NCI-H187 treated with DMSO at 0.1 percent for 48 hours (cell line): Measurements from ENCODE around the gene ZNF433.

Source experiments
- DNase-seq: peaks from one replicate; lab custom pipeline; 2025; lab: John Stamatoyannopoulos, UW

Gene ZNF433

GRCh38 chr19:11989112-11989456, 46.4 kb downstream of the ZNF433 start:
- no peak for DNase-seq

DNA sequence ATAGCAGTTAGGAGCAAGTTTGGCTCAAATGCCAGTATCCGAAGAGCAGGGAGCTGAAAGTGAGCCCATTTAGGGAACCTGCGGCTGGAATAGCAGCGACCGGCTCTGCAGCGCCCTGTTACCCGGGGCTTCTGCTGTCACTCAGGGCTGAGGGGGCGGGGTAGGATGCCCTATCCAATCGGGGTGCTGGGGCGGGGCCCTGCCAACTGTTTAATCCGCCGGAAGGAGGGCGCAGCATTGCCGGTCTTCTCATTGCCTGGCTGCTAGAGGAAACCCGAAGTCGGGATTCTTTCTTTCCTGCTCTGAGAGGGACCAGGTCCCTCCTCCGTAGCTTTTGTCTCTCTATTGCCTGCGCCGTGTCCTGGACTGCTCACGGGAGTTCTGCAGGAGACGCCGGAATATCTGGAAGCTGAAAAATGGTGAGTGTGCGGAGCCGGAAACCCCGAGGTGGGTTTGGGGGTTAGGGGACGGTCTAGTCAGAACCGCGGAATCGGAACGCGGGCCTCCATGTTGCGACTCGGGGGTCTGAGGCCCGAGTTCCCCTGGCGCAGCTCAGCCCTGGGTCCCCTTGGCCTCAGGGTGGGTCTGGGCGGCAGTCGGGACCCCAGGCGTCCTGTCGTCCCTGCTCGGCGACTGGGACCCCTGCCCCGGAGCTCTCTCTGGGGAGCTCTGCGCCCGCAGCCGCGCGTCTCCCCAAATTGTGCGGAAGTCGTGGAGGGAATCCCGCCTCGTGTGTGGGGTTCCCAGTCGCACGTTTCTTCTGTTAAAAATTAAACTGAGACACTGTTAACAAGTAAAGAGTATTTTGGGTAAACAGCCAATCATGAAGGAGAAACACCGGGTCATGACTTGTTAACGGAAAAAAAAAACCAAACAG, 47.8 kb downstream of the ZNF433 start:
- peak; percentile 37 for DNase-seq

- DNase-seq: no peak
Measured at GRCh38 chr19:11986754-11987153, 48.7 kb downstream of the ZNF433 start.

GRCh38 chr19:11984986-11985385, 50.5 kb downstream of the ZNF433 start:
- no peak for DNase-seq

DNA sequence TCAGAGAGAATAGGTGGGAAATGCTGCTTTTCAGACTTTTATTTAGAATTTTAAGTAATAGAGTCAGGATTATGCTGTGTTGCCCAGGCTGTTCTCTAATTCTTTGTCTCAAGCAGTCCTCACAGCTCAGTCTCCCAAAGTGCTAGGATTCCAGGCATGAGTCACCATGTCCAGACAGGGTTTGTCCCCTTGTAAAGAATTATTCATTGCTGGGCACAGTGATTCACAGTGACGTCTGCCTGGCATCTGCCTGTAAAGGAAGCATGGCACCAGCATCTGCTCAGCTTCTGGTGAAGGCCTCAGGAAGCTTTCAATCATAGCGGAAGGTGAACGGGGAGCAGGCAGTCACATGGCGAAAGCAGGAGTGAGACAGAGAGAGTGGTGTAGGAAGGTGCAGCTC, 53.0 kb downstream of the ZNF433 start:
- DNase-seq: no peak

GRCh38 chr19:11979527-11979926, 56.0 kb downstream of the ZNF433 start:
- no peak for DNase-seq

DNA sequence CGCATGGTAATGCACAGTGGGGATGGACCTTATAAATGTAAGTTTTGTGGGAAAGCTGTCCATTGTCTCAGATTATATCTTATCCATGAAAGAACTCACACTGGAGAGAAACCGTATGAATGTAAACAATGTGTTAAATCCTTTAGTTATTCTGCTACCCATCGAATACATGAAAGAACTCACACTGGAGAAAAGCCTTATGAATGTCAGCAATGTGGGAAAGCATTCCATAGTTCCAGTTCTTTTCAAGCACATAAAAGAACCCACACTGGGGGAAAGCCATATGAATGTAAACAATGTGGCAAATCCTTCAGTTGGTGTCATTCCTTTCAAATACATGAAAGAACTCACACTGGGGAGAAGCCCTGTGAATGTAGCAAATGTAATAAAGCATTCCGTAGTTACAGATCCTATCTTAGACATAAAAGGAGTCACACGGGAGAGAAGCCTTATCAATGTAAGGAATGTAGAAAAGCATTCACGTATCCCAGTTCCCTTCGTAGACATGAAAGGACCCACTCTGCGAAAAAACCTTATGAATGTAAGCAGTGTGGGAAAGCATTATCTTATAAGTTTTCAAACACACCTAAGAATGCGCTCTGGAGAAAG, 56.9 kb downstream of the ZNF433 start:
- DNase-seq: no peak

- DNase-seq: no peak
Measured at GRCh38 chr19:11973019-11973810, 62.3 kb downstream of the ZNF433 start.

GRCh38 chr19:11971041-11971440, 64.4 kb downstream of the ZNF433 start:
- DNase-seq: no peak

DNA sequence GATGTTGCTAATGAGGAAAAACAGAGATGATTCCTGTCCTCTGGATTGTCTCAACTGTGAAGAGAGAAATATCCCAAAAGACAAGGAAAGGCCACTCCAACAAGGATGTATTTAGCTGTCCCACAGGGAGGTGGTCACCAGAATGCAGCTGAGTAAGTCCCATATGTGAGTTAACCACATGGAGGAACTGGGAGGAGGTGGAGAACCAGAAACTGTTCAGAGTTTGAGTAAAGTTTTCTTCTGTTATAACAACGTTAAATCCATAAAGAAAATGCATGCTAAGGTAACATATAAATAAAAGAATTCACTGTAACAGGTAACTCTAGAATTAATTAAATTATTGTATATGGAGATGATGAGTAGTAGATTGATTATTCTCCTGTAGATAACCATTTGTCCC, 65.3 kb downstream of the ZNF433 start:
- no peak for DNase-seq

GRCh38 chr19:11964858-11965645, 70.4 kb downstream of the ZNF433 start, which contains the start of gene ZNF763:
TSS of gene ZNF763 (plus strand) at chr19:11965040. CDS start at chr19:11965209, 169 bp downstream.
- DNase-seq: no peak
